ENCODE results near the gene CLTRN. TPM values are rescaled to one million over a fixed set of nuclear protein-coding genes. Genes with fewer than 3 reads are reported as not detected.

CLTRN gene
- total and polyA plus RNA-seq, 2 experiments from 2014 or later = 1.0 to 3.7 TPM

- TF ChIP-seq CTCF (IDR thresholded peaks at IDR 0.05; ENCODE audit: low read depth, low read length) = peak; percentile 64
- H3K36me3 ChIP-seq = no peaks in the 10 kb centered on the region
- no peak overlapping the region for H3K4me3 ChIP-seq
- no peaks in the 10 kb centered on the region for H3K27me3 ChIP-seq
- no peaks in the 10 kb centered on the region for H3K4me1 ChIP-seq (ENCODE audit: low read depth)
- H3K27ac ChIP-seq = no peak overlapping the region
- DNase-seq (ENCODE audit: low read depth in 1 of 2, low spot score in 1 of 2) = peak; percentile 60 to 82
- H3K9me3 ChIP-seq (ENCODE audit: low read depth) = no peaks in the 10 kb centered on the region
Observed at GRCh38 chrX:15686818-15687685, 22.4 kb upstream of the CLTRN start.

- H3K36me3 ChIP-seq = no peaks in the 10 kb centered on the region
- no peak for TF ChIP-seq CTCF (IDR thresholded peaks at IDR 0.05; ENCODE audit: low read depth, low read length)
- no peaks in the 10 kb centered on the region for H3K27me3 ChIP-seq
- no peak for DNase-seq (ENCODE audit: low read depth in 1 of 2, low spot score in 1 of 2)
- H3K27ac ChIP-seq = no peak overlapping the region
- H3K9me3 ChIP-seq (ENCODE audit: low read depth) = no peaks in the 10 kb centered on the region
- H3K4me3 ChIP-seq = no peak overlapping the region
- no peaks in the 10 kb centered on the region for H3K4me1 ChIP-seq (ENCODE audit: low read depth)
Observed at GRCh38 chrX:15683193-15683592, 18.6 kb upstream of the CLTRN start.

- no peaks in the 10 kb centered on the region for H3K27me3 ChIP-seq
- no peaks in the 10 kb centered on the region for H3K36me3 ChIP-seq
- no peak overlapping the region for H3K27ac ChIP-seq
- DNase-seq (ENCODE audit: low read depth in 1 of 2, low spot score in 1 of 2) = no peak
- TF ChIP-seq CTCF (IDR thresholded peaks at IDR 0.05; ENCODE audit: low read depth, low read length) = no peak
- no peak overlapping the region for H3K4me3 ChIP-seq
- H3K9me3 ChIP-seq (ENCODE audit: low read depth) = no peaks in the 10 kb centered on the region
- peaks cover 5% of the 10 kb centered on the region for H3K4me1 ChIP-seq (ENCODE audit: low read depth)
Observed at GRCh38 chrX:15681433-15681832, 16.8 kb upstream of the CLTRN start.

GRCh38 chrX:15680401-15680800 is 15.8 kb upstream of the CLTRN start:
- TF ChIP-seq CTCF (IDR thresholded peaks at IDR 0.05; ENCODE audit: low read depth, low read length) = no peak
- H3K4me3 ChIP-seq = no peak overlapping the region
- no peaks in the 10 kb centered on the region for H3K9me3 ChIP-seq (ENCODE audit: low read depth)
- DNase-seq (ENCODE audit: low read depth in 1 of 2, low spot score in 1 of 2) = peak in 1 of 2 donors; percentile 51
- peaks cover 6% of the 10 kb centered on the region for H3K4me1 ChIP-seq (ENCODE audit: low read depth)
- H3K27me3 ChIP-seq = no peaks in the 10 kb centered on the region
- H3K36me3 ChIP-seq = no peaks in the 10 kb centered on the region
- H3K27ac ChIP-seq = no peak overlapping the region

- TF ChIP-seq CTCF (IDR thresholded peaks at IDR 0.05; ENCODE audit: low read depth, low read length) = no peak
- Histone ChIP-seq H3K27me3 (no peaks in the 10 kb centered on the region), H3K4me1 (ENCODE audit: low read depth) (peaks cover 6% of the 10 kb centered on the region), H3K27ac (no peak overlapping the region), H3K4me3 (no peak overlapping the region), H3K9me3 (ENCODE audit: low read depth) (no peaks in the 10 kb centered on the region), H3K36me3 (no peaks in the 10 kb centered on the region)
- DNase-seq (ENCODE audit: low read depth in 1 of 2, low spot score in 1 of 2) = peak in 1 of 2 donors; percentile 2
Observed at GRCh38 chrX:15679246-15679645, 14.6 kb upstream of the CLTRN start.

Measured in cardiac muscle cell (in vitro differentiated cells and primary cell).